Frontal cortex (tissue), 4 donors: ENCODE measurements around the gene HEXA. TPM values are rescaled to one million over a fixed set of nuclear protein-coding genes. Genes with fewer than 3 reads are reported as not detected.
"Not testable (repeated sequence)": the region's sequence is repeated elsewhere in the genome, so short reads cannot be mapped to it uniquely, and the experiment has no call there.

Experiments used
- DNase-seq, 2 donors: peaks; one replicate each; pipeline ENCODE4 v3.0.0; 2012; ENCODE audit warnings: low spot score in 2 of 2
- FAIRE-seq: peaks from 2 replicates; lab custom pipeline; 2012; peaks lifted over from hg19 to GRCh38; lab: Jason Lieb, UNC
- total RNA-seq: library from RNA; depleted of rRNA; stranded (reverse); fragments of >200 nt; gene quantifications from one replicate; pipeline ENCODE4 v1.2.3, GENCODE V29; 2014
- donor health status: control.
- donor health status: control.
- donor health status: control.

Gene HEXA
- 30.6 TPM for total RNA-seq

DNA sequence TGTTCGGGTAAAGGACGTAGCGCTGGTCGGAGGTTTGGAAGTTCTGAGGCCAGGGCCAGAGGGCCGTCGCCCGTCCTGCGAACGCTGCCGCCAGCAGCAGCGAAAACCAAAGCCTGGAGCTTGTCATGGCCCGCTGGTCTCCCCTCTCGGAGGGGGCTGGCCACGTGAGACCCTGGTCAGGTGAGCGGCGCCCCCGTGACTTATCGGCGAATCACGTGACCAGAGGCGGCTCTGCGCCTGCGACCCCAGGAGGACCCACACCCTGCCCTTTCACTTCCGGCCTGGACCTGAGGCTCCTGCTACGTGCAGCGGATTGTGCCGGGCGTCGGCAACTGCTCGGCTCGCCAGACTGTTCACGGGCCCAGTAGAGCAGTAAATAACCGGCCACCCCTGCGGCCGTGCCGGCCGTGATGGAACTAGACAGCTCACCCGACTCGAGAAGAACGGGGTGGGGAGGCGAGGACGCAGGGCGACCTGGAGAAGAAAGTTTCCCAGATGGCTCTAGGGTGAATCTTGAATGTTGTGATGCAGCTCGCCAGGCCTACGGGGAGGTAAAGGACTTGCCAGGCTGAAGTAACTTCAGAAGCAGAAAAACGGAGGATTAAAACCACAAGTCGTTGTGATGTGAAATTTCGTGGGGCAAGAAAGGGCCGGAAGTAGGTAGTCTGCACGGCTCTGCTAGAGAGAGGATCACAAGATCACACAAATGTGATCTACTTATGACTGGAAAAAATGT is at the start of gene HEXA:
HEXA (minus strand) TSS at position 169 of the 736 bp plus-strand sequence; CDS start at position 127, 42 bp downstream.
- DNase-seq = peak; percentile 72 to 89
- FAIRE-seq = no peak

DNA sequence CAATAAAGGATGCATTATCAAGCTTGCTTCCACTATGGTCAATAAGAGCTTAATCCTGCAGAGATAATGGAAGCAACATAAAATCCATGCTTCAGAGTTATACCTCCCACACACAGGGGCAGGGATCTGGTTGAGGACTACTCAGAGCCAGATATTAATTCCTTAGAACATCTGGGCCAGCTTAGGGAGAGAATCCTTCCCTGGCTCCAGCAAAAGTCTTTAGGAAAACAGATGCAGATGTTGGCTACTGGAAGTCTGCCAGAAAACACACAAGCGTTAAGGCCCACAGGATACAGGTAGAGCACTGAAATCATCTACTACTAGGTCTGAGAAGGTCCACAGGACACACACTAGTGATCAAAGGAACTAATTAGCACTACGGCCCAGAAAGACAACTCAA is 47.4 kb upstream of the HEXA start:
- FAIRE-seq (no peak), DNase-seq (no peak)

DNA sequence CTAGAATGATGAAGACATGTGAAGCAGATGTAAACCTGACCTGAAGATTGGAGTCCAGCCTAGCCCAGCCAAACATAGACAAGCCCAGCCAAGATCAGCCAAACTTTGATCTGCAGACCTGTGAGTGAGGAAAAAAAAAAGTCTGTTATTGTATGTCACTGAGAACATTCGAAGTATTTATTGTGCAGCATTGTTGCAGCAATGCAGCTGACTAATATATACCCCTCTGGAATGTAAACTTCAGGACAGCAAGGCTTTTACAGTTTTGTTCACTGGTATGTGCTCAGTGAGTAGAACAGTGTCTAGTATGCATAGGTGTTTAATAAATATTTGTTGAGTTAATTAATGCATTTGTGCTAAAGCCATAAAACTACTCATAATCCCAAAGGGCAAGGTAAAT is 45.7 kb upstream of the HEXA start:
- no peak for FAIRE-seq
- DNase-seq = no peak

DNA sequence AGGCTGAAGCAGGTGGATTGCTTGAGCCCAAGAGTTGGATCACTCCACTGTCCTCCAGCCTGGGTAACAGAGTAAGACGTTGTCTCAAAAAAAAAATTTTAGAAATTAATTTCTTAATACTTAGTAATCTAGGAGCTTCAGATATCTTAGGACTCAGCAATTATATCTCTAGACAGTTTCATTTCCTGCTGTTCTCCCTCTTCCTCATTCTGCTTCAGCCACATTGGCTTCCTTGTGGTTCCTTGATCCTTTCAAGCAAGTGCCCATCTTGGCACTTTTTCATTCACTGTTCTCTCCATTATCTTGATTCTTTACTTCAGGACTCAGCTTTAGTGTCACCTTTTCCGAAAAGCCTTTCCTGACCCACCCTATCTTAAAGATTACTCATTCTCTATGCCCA is 44.8 kb upstream of the HEXA start:
- no peak for FAIRE-seq
- DNase-seq = no peak

DNA sequence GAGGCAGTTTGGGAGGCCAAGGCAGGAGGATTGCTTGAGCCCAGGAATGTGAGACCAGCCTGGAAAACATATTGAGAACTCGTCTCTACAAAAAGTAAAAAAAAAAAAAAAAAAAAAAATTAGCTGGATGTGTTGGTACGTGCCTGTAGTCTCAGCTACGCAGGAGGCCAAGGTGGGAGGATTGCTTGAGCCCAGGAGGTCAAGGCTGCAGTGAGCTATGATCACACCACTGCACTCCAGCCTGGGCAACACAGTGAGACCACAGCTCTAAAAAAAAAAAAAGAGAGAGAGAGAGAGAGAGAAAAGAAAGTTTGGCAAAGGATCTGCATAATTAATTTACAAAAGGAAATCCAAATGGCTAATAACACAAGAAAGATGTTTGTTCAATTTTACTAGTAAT is 44.0 kb upstream of the HEXA start:
- not testable (repeated sequence) for FAIRE-seq, DNase-seq

DNA sequence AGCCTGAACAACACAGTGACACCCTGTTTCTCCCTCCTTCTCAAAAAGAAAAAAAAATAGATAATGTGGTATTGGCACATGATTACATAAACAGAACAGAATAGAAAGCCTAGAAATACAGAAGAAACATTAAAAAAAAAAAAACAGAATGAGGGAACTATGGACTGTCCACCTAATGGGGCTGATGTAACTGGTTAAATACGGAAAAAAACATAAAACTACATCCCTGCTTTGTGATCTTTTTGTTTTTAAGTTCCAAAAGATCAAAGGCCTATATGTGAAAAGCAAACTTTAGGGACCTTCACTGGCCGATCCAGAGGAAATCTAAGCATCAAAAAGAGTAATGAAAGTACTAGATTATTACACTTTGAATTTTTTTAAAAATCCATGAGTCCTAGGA is 39.5 kb upstream of the HEXA start:
- FAIRE-seq = no peak
- no peak for DNase-seq

DNA sequence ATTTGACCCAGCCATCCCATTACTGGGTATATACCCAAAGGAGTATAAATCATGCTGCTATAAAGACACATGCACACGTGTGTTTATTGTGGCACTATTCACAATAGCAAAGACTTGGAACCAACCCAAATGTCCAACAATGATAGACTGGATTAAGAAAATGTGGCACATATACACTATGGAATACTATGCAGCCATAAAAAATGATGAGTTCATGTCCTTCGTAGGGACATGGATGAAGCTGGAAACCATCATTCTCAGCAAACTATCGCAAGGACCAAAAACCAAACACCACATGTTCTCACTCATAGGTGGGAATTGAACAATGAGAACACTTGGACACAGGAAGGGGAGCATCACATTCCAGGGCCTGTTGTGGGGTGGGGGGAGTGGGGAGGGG is 37.5 kb upstream of the HEXA start:
- not testable (repeated sequence) for FAIRE-seq, DNase-seq

DNA sequence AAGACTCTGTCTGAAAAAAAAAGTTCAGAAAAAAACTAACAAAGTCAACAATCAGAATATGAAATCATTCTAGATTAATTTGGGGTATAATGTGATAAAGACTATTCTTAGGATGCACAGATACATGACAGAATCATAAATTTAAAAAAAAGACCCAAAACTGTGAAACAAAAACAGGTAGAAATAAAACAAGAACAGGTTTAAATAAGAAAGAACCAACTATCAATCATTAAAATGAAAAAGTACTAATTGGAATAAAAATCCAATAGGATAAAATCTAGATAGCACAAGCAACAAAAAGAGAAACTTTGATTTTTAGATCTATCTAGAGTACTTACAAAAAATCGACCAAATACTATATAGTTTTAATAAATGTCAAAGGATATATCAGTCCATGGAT is 35.7 kb upstream of the HEXA start:
- no peak for DNase-seq
- no peak for FAIRE-seq

DNA sequence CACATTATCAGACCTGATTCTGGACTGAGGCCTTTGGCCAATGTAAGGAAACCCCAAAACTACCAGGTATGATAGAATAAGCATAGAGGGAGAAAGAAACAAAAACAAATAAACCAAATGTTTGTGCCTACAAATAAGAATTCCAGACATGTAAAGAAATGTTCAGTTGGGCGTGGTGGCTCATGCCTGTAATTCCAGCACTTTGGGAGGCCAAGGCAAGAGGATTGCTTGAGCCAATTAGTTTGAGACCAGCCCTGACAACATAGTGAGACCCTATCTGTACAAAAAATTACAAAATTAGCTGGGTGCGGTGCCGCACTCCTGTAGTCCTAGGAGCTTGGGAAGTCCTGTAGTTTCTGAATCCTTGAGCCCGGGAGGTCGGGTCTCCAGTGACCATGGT is 35.3 kb upstream of the HEXA start:
- no peak for DNase-seq
- FAIRE-seq = no peak

DNA sequence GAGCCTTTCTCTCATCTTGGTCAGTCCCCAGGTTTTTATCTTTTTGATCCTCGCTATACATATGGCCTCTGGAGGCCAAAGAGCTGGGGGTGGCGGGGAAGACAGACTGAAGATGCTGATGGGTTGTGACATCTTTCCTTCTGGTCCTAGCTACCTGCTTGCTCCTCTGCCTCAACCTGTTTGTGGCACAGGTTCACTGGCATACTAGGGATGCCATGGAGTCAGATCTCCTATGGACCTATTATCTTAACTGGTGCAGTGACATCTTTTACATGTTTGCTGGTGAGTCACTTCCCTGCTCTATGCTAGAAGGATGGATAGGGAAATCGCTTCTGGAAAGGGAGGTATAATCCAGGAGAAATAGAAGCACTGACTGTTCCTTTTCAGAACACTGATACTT is 31.1 kb upstream of the HEXA start:
- DNase-seq (no peak), FAIRE-seq (no peak)

DNA sequence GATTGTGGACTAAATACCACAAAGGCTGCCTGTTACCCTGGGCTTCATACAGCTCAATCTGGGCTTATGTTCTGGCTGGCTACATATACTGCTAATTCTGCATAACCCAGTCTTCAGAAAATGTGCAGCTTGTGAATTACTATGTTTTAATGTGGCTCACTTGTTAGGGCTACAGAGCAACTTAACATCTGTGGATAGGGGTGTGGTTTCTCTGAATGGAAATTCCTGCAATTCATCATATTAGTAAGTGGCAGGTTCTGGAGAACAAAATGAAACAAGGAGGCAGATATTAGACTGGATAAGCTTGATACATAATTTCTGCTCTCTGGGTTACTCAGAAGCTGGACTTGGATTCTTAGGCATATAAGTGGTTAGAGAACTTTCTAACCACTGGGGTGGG is 29.0 kb upstream of the HEXA start:
- FAIRE-seq (no peak), DNase-seq (no peak)

DNA sequence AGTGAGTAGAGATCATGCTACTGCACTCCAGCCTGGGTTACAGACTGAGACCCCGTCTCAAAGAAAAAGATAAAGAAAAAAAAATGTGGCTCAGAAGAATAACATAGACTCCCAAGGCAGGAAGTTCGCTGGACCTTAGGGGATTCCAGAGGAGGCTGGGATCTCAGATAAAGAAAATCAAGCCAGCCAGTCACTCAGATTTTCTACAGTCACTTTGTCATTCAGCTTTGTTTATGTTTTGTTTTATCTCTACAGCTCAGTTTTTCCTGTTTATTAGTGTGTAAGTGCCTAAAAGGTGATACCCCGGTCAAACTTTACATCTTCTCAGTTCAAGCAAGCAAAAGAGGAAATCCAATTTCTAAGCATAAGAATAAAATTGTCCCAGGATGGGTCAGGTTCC is 28.5 kb upstream of the HEXA start:
- FAIRE-seq (no peak), DNase-seq (no peak)

DNA sequence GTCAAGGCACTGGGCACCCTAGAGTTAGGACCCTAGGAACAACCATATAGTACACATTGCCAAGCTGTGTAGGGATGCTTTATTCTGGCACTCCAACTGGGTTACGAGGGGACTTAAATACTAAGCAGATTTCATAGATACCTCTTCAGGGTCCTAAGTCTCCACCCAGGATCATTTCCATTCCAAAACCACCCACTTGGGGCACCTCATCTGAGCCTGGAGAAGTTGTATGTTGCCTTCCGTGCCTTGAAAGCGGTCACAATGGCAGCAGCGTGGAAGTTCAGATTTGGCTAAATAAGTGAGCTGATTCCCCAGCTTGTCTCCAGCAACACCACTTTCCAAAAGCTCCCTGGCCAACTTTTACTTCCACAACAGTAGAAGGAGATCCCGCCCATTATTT is 26.9 kb upstream of the HEXA start:
- FAIRE-seq = no peak
- DNase-seq = no peak

DNA sequence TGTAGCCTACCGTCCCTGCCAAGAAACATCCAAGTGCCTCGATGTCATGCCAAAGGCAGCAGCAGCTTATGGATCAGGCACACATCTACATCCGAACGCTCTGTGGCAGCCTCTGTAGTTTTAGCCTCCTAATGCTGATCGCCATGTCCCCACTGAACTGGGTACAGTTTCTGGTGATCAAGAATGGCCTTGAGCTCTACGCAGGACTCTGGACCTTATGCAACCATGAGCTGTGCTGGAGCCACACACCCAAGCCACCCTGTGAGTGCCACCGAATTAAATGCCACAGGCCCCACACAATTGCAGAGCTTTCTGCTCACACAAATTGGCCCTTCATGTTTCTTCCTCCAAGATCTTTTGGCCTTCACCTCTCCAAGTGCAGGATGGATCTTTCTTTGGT is 22.8 kb upstream of the HEXA start:
- DNase-seq (no peak), FAIRE-seq (no peak)

DNA sequence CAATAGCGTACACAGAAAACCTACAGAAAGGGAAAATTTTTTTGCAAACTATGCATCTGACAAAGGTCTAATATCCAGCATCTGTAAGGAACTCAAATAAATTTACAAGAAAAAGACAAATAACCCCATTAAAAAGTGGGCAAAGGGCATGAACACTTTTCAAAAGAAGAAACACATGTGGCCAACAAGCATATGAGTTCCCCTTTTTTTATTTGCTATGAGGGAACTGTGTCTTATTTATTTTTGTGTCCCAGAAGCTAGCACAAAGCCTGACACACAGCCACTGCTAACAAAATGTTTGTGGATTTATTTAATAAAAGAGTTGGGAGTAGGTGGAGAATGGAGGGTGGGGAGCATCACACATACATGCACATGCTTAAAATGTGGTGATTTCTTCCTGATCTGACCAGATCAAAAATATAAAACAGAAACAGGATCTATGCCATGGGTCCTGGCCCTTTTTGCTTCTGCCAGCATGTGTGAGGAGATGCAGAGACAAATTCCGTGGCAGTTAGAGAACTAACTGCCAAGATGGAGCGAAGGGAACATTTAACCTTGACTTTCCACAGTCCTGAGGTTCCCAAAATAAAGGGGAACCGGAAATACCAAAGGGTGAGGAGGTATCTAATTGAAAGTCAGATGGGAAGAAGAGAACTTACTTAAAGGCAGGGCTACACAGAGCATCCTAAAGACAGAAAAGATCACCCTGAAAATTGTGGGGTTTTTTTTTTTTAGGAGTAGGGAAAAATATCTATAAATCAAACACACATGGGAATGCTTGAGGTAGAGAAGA is 22.2 kb upstream of the HEXA start, which contains the start of gene TMEM202:
TMEM202 (plus strand) TSS at position 510 of the 793 bp plus-strand sequence; CDS start at position 532, 22 bp downstream.
- FAIRE-seq (no peak), DNase-seq (no peak)

DNA sequence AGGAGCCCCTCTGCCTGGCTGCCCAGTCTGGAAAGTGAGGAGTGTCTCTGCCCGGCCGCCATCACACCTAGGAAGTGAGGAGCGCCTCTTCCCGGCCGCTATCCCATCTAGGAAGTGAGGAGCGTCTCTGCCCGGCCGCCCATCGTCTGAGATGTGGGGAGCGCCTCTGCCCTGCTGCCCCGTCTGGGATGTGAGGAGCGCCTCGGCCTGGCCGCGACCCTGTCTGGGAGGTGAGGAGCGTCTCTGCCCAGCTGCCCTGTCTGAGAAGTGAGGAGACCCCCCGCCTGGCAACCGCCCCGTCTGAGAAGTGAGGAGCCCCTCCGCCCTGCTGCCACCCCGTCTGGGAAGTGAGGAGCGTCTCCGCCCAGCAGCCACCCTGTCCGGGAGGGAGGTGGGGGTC is 20.5 kb upstream of the HEXA start:
- not testable (repeated sequence) for FAIRE-seq

DNA sequence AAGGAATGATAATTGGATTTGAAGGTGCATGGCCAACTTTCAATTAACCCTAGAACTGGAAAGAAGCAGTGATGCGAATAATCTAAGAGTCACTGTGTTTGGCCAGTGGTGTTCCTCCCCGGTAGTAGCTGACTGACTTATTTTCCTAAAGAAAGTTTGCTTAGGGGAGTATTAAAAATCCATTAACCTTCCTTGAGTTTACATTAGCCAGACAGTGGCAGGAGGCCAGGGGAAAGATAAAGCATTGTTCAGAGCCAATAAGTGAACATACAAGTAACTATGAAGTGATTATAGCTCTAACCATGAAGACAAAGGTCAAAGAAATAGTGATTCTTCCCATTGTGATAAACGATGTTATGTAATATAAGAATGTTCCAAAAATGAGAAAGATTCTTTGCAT is 13.4 kb upstream of the HEXA start:
- DNase-seq (no peak), FAIRE-seq (no peak)

More for the DNA sequence above, 20.5 kb upstream of the HEXA start:
- not testable (repeated sequence) for DNase-seq

DNA sequence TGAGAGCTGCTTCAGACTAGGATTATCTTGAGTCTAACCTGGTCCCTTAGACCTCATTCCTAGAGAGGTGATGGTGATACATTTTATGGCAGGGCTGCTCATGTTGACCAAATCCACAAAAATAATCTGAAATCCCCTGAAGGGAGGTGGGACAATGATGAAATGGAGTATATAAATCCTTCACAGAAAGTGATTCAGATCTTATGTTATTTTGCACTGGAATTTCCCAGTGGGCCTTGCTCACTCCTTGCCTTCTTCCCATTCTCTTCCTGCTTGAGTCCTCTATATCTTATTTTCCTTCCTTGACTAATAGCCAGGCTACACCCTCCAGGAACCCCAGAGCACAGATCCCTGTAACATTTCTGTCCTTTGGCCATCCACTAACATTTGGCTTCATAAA is 11.9 kb upstream of the HEXA start:
- DNase-seq (no peak), FAIRE-seq (no peak)

DNA sequence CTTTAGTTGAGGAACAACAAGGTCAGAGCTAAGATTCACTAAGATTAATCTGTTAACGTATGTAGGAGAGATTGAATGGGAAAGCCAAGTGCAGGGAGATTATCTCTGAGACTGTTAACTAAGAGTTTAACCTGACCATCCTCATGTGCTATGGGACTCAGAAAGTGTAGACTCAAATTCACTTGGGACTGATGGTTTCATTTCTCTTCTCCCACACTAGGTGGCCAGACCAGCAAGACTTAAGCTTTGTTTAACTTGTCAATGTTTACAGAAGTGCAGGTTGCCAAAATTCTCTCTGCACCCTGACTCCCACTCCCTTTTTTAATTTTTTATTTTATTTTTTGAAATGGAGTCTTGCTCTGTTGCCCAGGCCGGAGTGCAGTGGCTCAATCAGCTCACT is 6.3 kb upstream of the HEXA start:
- no peak for DNase-seq
- FAIRE-seq = no peak

DNA sequence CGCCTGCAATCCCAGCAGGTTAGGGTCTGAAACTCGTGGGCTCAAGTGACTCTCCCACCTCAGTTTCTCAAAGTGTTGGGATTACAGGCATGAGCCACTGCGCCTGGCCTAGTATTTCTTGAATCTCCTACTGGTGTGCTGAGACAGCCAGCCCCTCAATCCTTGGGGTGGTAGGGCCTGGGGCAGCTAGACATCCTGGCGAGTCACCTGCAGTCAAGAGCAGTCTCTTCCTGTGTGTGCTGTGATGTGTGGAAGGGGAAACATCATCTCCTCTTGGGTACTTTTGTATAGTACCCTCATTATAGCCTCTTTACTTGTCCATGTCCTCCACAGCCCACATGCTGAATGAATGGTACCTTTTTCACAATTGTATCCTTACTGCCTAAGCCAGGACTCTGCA is 4.9 kb upstream of the HEXA start:
- DNase-seq = no peak
- no peak for FAIRE-seq

DNA sequence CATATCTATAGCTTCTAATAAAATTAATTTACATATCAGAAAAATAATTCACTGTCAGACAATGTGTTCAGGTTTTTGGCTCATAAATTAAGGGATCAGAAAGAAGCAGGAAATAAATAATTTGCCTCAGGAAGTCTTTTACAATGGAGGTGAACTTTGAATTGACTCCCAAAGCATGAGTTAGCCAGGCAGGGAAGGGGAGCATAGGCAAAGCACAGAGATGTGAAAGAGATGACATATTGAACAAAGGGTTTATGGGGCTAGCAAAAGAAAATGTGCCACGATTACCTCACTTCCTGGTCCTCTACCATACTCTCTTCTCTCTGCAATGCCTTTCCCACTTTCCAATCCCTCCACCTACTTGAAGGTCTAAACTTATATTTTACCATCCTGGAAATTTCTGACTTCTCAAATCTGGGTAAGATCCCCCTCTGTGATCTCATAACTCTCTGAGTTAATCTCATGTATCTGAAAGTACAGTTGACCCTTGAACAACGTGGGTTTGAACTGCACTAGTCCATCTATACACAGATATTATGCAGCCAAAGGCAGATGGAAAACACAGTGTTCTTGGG is 4.1 kb upstream of the HEXA start:
- FAIRE-seq (no peak), DNase-seq (no peak)
